Retinal pigment epithelial cell (primary cell): ENCODE measurements around the gene PRKACA.
"Not testable (repeated sequence)": the region's sequence is repeated elsewhere in the genome, so short reads cannot be mapped to it uniquely, and the experiment has no call there.

ENCODE experiments used
- DNase-seq: peaks from one replicate; pipeline ENCODE4 v3.0.0-alpha.2; 2010; ENCODE audit warnings: low read depth
- H3K4me3 ChIP-seq: 2 replicates; pipeline ENCODE4 v1.5.1; 2011; ENCODE audit warnings: mild to moderate bottlenecking, low read length, control low read depth, moderate library complexity
- TF ChIP-seq, protein P1 (sequence below): conservative IDR thresholded peaks from 2 replicates; pipeline ENCODE4 v1.5.1; 2011; ENCODE audit warnings: low read depth, low read length, control low read depth, inconsistent platforms

PRKACA gene

DNA sequence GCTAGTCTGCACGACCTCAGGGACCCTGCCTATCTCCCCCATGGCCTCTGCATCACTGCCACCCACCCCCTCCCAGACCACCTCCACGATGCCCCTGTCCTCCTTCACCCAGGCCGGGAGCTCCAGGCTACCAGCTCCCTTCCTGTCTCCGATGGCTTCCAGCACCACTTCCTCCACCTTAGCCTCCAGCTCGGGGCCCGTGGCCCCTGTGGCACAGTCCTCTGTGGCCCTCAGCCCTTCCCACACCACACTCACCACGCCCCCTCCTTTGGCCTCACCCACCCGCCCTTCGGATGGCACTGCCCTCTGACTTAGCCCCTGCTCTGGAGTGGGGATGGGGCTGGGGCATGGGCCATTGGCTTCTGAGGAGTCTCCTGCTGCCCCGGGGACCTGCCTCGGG lies 62.8 kb downstream of the PRKACA start:
- H3K4me3 ChIP-seq: no peak overlapping the region
- TF ChIP-seq, protein P1, sequence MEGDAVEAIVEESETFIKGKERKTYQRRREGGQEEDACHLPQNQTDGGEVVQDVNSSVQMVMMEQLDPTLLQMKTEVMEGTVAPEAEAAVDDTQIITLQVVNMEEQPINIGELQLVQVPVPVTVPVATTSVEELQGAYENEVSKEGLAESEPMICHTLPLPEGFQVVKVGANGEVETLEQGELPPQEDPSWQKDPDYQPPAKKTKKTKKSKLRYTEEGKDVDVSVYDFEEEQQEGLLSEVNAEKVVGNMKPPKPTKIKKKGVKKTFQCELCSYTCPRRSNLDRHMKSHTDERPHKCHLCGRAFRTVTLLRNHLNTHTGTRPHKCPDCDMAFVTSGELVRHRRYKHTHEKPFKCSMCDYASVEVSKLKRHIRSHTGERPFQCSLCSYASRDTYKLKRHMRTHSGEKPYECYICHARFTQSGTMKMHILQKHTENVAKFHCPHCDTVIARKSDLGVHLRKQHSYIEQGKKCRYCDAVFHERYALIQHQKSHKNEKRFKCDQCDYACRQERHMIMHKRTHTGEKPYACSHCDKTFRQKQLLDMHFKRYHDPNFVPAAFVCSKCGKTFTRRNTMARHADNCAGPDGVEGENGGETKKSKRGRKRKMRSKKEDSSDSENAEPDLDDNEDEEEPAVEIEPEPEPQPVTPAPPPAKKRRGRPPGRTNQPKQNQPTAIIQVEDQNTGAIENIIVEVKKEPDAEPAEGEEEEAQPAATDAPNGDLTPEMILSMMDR: no peak
- DNase-seq: no peak

DNA sequence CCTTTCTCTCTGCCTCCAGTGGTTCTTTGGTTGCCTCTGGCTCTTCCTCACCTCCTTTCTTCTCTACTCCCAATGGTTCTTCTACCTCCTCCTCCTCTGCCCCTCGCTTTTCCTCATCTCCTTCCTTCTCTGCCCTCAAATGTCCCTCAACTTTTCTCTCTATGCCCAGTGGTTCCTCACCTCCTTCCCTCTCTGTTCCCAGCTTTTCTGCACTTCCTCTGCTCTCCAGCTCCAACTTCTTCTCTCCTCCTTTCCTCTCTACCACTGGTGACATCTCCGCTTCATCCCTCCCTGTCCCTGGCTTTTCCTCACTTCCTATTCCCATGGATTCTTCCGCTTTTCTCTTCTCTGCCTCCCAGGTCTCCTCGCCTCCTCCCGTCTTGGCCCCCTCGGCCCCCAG lies 63.5 kb downstream of the PRKACA start:
- no peak overlapping the region for H3K4me3 ChIP-seq
- DNase-seq: no peak
- TF ChIP-seq, protein P1: no peak

DNA sequence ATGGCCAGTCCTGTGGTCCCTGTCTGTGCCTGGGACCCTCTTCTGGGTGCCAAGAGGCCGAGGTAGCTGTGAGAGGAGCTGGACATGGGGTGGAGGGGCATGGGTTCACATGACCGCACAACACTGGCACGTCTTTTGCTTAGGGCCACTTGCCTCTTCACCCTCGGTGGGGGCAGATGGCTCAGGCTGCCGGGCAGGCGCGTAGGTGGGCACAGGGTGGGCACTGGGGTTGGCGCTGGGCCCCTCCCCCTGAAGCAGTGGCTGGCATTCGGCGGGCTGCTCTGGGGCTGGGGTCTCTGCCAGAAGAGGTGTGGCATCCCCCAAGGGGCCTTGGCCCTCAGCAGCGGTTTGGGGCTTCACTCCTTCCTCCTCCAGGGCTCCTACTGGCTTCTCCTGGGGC lies 64.1 kb downstream of the PRKACA start:
- H3K4me3 ChIP-seq: no peak overlapping the region
- DNase-seq: no peak
- TF ChIP-seq, protein P1: no peak

DNA sequence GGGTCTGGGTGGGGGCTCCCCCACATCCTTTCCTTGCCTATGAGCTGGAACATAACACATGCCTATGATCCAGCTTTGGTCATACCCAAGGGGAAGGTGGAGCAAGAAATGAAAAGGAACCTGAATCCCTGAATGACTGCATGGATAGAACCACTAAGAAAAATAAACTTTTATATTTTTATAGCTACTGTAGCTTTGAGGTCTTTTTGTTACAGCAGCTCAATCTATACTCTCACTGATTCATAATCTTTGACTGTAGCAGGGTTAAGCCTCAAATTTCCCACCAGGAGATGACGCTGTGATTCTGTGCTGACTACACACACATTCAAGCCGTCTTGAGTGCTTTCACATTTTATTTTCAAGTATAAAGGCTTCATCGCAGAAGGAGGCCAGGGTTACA lies 64.5 kb downstream of the PRKACA start:
- TF ChIP-seq, protein P1: no peak
- no peak for DNase-seq
- no peak overlapping the region for H3K4me3 ChIP-seq

DNA sequence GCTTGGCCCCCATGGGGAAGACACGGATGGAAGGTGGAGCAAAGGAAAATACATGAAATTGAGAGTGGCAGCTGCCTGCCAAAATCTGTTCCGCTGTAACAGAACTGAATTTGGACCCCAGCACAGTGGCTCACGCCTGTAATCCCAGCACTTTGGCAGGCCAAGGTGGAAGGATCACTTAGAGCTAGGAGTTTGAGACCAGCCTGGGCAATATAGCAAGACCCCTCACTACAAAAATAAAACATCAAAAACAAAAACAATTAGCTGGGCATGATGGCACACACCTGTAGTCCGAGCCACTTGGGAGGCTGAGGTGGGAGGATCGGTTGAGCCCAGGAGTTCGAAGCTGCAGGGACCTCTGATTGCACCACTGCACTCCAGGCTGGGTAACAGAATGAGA lies 65.1 kb downstream of the PRKACA start:
- no peak overlapping the region for H3K4me3 ChIP-seq
- no peak for DNase-seq
- TF ChIP-seq, protein P1: no peak

DNA sequence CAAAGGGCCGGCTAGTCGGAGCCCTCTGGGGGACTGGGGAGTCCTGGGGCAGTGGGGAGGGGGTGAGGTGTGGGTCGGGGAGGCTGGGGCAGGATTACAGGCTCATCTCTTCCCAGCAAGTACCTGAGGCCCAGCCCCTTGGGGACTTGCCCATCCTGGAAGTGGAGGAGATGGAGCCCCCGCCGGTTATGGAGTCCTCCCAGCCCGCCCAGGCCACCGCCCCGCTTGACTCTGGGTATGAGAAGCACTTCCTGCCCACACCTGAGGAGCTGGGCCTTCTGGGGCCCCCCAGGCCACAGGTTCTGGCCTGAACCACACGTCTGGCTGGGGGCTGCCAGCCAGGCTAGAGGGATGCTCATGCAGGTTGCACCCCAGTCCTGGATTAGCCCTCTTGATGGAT lies 65.6 kb downstream of the PRKACA start:
- no peak for DNase-seq
- no peak overlapping the region for H3K4me3 ChIP-seq
- TF ChIP-seq, protein P1: no peak

DNA sequence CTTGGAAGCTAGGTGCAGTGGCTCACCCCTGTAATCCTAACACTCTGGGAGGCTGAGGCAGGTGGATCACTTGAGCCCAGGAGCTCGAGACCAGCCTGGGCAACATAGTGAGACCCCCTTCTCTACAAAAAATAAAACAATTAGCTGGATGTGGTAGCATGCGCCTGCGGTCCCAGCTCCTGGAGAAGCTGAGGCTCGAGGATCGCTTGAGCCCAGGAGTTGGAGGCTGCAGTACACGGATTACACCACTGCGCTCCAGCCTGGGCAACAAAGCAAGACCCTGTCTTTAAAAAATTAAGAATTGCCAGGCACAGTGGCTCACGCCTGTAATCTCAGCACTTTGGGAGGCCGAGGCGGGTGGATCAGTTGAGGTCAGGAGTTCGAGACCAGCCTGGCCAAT lies 66.6 kb downstream of the PRKACA start:
- H3K4me3 ChIP-seq, DNase-seq: not testable (repeated sequence)

DNA sequence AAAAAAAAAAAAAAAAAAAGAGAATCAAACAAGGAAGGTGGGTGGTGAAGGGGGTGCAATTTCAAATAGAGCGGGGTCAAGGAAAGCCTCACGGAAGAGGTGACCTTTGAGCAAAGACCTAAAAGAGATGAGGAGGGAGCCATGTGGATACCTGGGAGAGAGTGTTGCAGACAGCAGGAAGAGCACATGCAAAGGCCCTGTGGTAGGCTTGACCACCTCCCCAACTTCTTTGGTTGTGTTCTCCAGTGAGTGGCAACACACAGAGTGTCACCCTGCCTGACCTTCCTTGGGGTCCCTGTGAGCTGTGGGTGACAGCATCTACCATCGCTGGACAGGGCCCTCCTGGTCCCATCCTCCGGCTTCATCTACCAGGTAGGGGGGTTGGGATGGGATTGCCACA lies 67.0 kb downstream of the PRKACA start:
- TF ChIP-seq, protein P1: no peak
- no peak for DNase-seq
- H3K4me3 ChIP-seq: no peak overlapping the region
